Spleen (tissue), 7 donors: ENCODE measurements around the gene OGFR.

Experiments used
- POLR2AphosphoS5 ChIP-seq, 3 donors: sonication (generic); formaldehyde crosslinking; IDR thresholded peaks; one replicate each; pipeline ENCODE4 v1.5.1; 2017; ENCODE audit warnings: antibody characterized with exemption in 3 of 3
- TF ChIP-seq, protein P1 (sequence below), 11 experiments: fragments of 200-600 bp in 7 of 11; fragments of 450-650 bp in 4 of 11; sonication (generic) in 4 of 11; IDR thresholded peaks in 8 of 11; conservative IDR thresholded peaks in 3 of 11; 1 replicate in 7 of 11; 2 replicates in 4 of 11; pipeline versions ENCODE4 v1.4.0 to v1.8.0; 2016 to 2021; ENCODE audit warnings: antibody characterized with exemption in 11 of 11, inconsistent platforms in 4 of 11, mild to moderate bottlenecking in 1 of 11
- donor health status: DM: no; HTN: no; CAD: no; lungs with moderate emphysema.
- donor health status: DM: no; HTN: no; CAD: no.
- donor health status: DM: no; HTN: no; CAD: no.

DNA sequence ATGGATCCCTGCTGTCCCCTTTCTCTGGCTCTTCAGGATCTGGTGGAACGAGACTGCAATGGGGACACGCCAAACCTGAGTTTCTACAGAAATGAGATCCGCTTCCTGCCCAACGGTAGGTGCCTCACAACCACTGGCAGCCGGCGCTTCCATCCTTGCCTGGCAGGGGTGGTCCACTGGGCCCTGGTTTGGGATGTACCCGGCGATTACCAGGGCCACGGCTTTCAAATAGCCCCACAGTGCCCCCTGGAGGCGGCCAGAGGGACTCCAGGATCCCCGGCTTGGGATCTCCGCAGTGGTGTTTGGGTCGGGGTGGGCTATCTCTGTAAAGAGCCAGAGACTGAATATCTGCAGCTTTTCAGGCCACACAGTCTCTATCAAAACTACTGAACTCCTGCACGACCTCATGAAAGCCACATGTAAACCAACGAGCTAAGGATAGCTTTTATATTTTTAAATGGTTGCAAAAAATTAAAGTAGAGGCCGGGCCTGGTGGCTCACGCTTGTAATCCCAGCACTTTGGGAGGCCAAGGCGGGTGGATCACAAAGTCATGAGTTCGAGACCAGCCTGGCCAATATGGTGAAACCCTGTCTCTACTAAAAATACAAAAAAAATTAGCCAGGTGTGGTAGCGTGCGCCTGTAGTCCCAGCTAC is 3.7 kb downstream of the OGFR start:
- TF ChIP-seq, protein P1, sequence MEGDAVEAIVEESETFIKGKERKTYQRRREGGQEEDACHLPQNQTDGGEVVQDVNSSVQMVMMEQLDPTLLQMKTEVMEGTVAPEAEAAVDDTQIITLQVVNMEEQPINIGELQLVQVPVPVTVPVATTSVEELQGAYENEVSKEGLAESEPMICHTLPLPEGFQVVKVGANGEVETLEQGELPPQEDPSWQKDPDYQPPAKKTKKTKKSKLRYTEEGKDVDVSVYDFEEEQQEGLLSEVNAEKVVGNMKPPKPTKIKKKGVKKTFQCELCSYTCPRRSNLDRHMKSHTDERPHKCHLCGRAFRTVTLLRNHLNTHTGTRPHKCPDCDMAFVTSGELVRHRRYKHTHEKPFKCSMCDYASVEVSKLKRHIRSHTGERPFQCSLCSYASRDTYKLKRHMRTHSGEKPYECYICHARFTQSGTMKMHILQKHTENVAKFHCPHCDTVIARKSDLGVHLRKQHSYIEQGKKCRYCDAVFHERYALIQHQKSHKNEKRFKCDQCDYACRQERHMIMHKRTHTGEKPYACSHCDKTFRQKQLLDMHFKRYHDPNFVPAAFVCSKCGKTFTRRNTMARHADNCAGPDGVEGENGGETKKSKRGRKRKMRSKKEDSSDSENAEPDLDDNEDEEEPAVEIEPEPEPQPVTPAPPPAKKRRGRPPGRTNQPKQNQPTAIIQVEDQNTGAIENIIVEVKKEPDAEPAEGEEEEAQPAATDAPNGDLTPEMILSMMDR (IDR thresholded peaks at IDR 0.05 in 8 of 11, conservative IDR thresholded peaks at IDR 0.05 in 3 of 11) = peak; percentile 78 to 98 (median 93)
- TF ChIP-seq POLR2AphosphoS5 (IDR thresholded peaks at IDR 0.05) = peak; percentile 28 to 37 (median 34)
